Thoracic aorta (tissue), 2 donors: ENCODE data around the gene DRD2. TPM values are rescaled to one million over a fixed set of nuclear protein-coding genes. Genes with fewer than 3 reads are reported as not detected.

Source experiments
- ATAC-seq: fragments of 150-250 bp; one replicate; pipeline ENCODE4 v1.8.0; 2017; ENCODE audit warnings: low read depth; ENCODE audit not compliant: insufficient number of reproducible peaks, low FRiP score
- DNase-seq: peaks from one replicate; pipeline ENCODE4 v3.0.0-alpha.2; 2020; ENCODE audit warnings: low spot score
- H3K27ac ChIP-seq, 2 donors: fragments of 200-600 bp; sonication (generic); 1 replicate in 1 of 2; 2 replicates in 1 of 2; pipeline ENCODE4 v1.5.1; 2016; ENCODE audit warnings: mild to moderate bottlenecking in 2 of 2, moderate library complexity in 2 of 2
- H3K27me3 ChIP-seq: fragments of 200-600 bp; sonication (generic); replicated peaks from 2 replicates; pipeline ENCODE4 v1.6.0; 2016; ENCODE audit warnings: mild to moderate bottlenecking; ENCODE audit not compliant: insufficient read depth
- H3K36me3 ChIP-seq: fragments of 200-600 bp; sonication (generic); one replicate; pipeline ENCODE4 v1.5.1; 2016
- H3K4me1 ChIP-seq, 2 donors: fragments of 200-600 bp; sonication (generic); 1 replicate in 1 of 2; 2 replicates in 1 of 2; pipeline versions ENCODE4 v1.5.1 to v1.6.0; 2016; ENCODE audit warnings: low read depth in 2 of 2, mild to moderate bottlenecking in 1 of 2; ENCODE audit not compliant: control insufficient read depth in 1 of 2
- H3K4me3 ChIP-seq: fragments of 200-600 bp; sonication (generic); 2 replicates; pipeline ENCODE4 v1.5.1; 2016; ENCODE audit warnings: mild to moderate bottlenecking
- H3K9me3 ChIP-seq: fragments of 200-600 bp; sonication (generic); 2 replicates; pipeline ENCODE4 v1.5.1; 2016
- total RNA-seq, 2 donors: library from RNA; depleted of rRNA; stranded (reverse); fragments of >200 nt; gene quantifications; one replicate each; pipeline versions ENCODE4 v1.1.0 to v1.2.3, GENCODE V29; 2016
- TF ChIP-seq, protein P1 (sequence below): fragments of 200-600 bp; sonication (generic); IDR thresholded peaks from one replicate; pipeline ENCODE4 v1.5.1; 2019; ENCODE audit warnings: antibody characterized with exemption

DRD2 gene
- total RNA-seq, 2 donors from 2014 or later = not detected

DNA sequence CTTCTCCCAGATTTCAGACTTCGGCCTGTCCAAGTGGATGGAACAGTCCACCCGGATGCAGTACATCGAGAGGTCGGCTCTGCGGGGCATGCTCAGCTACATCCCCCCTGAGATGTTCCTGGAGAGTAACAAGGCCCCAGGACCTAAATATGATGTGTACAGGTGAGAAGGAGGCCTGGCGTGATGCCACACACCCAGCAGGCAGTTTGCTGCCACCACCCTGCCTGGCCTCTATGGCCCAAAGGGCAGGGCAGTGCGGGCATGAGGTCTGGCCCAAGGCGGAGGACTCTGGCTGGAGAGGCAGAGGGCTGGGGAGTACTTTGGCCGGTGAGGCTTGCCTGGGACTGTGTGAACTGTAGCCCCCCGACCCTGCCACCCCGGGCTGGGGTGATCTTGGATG, 80.3 kb downstream of the DRD2 start:
- TF ChIP-seq, protein P1, sequence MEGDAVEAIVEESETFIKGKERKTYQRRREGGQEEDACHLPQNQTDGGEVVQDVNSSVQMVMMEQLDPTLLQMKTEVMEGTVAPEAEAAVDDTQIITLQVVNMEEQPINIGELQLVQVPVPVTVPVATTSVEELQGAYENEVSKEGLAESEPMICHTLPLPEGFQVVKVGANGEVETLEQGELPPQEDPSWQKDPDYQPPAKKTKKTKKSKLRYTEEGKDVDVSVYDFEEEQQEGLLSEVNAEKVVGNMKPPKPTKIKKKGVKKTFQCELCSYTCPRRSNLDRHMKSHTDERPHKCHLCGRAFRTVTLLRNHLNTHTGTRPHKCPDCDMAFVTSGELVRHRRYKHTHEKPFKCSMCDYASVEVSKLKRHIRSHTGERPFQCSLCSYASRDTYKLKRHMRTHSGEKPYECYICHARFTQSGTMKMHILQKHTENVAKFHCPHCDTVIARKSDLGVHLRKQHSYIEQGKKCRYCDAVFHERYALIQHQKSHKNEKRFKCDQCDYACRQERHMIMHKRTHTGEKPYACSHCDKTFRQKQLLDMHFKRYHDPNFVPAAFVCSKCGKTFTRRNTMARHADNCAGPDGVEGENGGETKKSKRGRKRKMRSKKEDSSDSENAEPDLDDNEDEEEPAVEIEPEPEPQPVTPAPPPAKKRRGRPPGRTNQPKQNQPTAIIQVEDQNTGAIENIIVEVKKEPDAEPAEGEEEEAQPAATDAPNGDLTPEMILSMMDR = no peak
- H3K27me3 ChIP-seq = no peaks in the 10 kb centered on the region
- H3K4me1 ChIP-seq = no peaks in the 10 kb centered on the region
- H3K4me3 ChIP-seq = no peak overlapping the region
- ATAC-seq = no peak
- H3K9me3 ChIP-seq = no peaks in the 10 kb centered on the region
- DNase-seq = no peak
- no peaks in the 10 kb centered on the region for H3K36me3 ChIP-seq
- no peak overlapping the region for H3K27ac ChIP-seq

DNA sequence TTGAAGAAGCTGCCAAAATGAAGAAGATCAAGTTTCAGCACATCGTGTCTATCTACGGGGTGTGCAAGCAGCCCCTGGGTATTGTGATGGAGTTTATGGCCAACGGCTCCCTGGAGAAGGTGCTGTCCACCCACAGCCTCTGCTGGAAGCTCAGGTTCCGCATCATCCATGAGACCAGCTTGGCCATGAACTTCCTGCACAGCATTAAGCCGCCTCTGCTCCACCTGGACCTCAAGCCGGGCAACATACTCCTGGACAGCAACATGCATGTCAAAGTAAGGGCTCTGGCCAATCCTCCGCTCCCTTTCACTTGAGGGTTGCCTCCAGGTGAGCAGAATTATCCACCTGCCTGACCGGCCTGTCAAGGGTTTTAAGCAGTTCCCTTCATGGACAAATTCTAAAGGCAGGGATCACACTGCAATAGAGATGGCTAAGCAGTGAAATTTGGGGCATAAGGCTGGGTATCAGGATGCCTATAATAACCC, 81.7 kb downstream of the DRD2 start:
- TF ChIP-seq, protein P1 = no peak
- DNase-seq = no peak
- no peaks in the 10 kb centered on the region for H3K9me3 ChIP-seq
- H3K4me1 ChIP-seq = no peaks in the 10 kb centered on the region
- no peaks in the 10 kb centered on the region for H3K36me3 ChIP-seq
- ATAC-seq = no peak
- no peak overlapping the region for H3K4me3 ChIP-seq
- H3K27me3 ChIP-seq = peaks cover 2% of the 10 kb centered on the region
- H3K27ac ChIP-seq = no peak overlapping the region

DNA sequence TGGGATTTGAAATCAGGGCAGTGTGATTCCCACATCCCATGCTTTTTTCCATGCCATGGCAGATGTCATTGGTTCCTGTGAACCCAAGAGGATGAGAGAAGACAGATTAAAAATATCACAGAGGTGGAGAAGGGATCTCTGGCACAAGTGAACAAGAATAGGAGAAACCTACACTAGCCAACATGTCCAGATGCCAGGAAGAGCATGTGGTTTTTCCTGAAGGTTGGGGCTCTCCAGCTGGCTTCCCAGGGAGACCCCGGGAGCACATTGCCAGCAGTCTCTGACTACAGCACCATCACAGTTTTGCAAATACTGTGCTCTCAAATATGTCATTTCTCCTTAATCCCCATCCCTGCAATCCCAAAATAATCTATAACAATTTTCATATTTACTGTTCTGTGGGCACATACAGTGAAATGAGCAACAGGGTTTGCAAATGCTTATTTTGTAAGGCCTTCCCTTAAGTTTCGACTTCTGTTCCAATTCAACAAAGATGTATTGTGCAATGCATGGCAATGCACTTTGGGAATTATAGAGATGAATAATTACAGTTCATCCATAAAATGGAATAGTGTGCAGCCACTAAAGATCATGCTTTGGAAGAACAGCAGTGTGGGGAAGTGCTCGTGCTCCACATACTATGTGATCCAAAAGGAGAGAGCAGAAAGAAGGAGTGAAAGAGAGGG, 82.8 kb downstream of the DRD2 start:
- TF ChIP-seq, protein P1 = no peak
- H3K27me3 ChIP-seq = peaks cover 9% of the 10 kb centered on the region
- no peaks in the 10 kb centered on the region for H3K9me3 ChIP-seq
- no peaks in the 10 kb centered on the region for H3K36me3 ChIP-seq
- H3K4me1 ChIP-seq = no peaks in the 10 kb centered on the region
- no peak for DNase-seq
- no peak overlapping the region for H3K27ac ChIP-seq
- ATAC-seq = no peak
- H3K4me3 ChIP-seq = no peak overlapping the region

DNA sequence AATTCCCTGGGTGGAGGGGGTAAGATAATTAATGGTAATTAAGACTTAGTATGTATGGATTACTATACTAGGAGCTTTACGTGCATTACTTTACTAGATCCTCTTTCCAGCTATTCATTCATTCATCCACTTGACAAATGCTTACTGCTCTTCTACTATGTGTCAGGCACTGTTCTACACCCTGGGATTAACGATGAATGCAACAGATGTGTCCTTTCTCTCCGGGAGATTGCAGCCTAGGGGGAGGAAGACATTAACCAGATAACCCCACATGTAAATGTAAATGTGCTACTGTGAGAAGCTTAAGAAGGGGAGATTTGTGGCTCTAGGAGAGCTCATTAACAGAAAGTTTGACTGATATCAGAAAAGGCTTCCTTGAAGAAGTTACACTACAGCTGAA, 85.9 kb downstream of the DRD2 start:
- TF ChIP-seq, protein P1 = no peak
- H3K4me3 ChIP-seq = no peak overlapping the region
- DNase-seq (no peak), ATAC-seq (no peak)
- H3K27me3 ChIP-seq = peaks cover 9% of the 10 kb centered on the region
- no peak overlapping the region for H3K27ac ChIP-seq
- H3K4me1 ChIP-seq = no peaks in the 10 kb centered on the region
- no peaks in the 10 kb centered on the region for H3K36me3 ChIP-seq
- H3K9me3 ChIP-seq = no peaks in the 10 kb centered on the region

DNA sequence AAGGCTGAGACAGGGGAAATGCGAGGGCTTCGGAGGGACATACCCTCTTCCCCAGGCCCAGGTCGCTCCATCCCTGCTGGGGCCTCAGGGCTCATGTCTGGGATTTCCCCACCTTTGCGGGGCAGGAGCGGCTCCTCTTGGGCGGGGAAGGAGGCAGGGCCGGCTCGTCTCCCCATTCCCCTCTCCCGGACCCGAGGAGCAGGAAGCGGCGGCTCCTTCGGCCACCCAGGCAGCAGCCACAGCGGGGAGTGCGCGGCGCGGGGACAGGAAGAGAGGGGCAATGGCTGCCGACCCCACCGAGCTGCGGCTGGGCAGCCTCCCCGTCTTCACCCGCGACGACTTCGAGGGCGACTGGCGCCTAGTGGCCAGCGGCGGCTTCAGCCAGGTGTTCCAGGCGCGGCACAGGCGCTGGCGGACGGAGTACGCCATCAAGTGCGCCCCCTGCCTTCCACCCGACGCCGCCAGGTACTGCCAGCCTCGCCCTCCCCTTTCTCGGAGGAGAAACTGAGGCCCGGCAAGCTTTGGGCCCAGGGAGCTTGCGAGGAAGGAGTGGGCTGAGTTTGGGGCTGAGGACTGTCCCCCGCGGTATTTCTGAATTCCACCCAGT, 87.5 kb downstream of the DRD2 start, which contains the start of gene ANKK1:
TSS of gene ANKK1 (plus strand) at position 175 of the 607 bp plus-strand sequence. CDS start at position 281, 106 bp downstream.
- Histone ChIP-seq H3K27ac (no peak within 1 kb of the TSS), H3K27me3 (peaks cover 9% of the 10 kb centered on the region), H3K4me3 (peak within 1 kb of the TSS; percentile 50), H3K9me3 (no peaks in the 10 kb centered on the region), H3K4me1 (no peaks in the 10 kb centered on the region), H3K36me3 (no peaks in the 10 kb centered on the region)
- TF ChIP-seq, protein P1 = no peak
- no peak for ATAC-seq
- no peak for DNase-seq
